Hepatocyte (in vitro differentiated cells): ENCODE results near the gene HBD.

Source experiments
- EZH2 ChIP-seq: fragments of 200-600 bp; sonication (generic); IDR thresholded peaks from 2 replicates; pipeline ENCODE4 v1.6.1; 2016; ENCODE audit warnings: antibody characterized with exemption, mild to moderate bottlenecking, borderline replicate concordance
- EZH2phosphoT487 ChIP-seq: fragments of 200-600 bp; sonication (generic); IDR thresholded peaks from one replicate; pipeline ENCODE4 v1.6.1; 2018; ENCODE audit warnings: antibody characterized with exemption, mild to moderate bottlenecking, low read depth, moderate library complexity; ENCODE audit not compliant: unreplicated experiment, severe bottlenecking
- TF ChIP-seq, protein P1 (sequence below): fragments of 200-600 bp; sonication (generic); IDR thresholded peaks from 2 replicates; pipeline ENCODE4 v1.5.1; 2016; ENCODE audit warnings: antibody characterized with exemption, mild to moderate bottlenecking; ENCODE audit not compliant: poor library complexity

DNA sequence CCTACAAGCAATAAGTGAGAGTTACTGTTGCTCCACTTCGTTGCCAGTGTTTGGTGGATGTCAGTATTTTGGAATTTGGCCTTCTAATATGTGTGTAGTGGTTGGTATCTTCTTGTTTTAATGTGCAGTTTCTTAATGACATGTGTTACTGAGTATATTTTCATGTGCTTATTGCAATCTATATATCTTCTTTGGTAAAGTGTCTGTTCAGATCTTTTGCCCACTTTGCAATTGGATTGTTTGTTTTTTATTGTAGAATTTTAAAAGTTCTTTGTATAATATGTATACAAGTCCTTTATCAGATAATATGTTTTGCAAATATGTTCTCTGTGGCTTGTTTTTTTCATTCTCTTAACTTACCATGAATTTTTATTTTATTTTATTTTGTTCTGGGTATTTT is 41.5 kb downstream of the HBD start:
- TF ChIP-seq, protein P1, sequence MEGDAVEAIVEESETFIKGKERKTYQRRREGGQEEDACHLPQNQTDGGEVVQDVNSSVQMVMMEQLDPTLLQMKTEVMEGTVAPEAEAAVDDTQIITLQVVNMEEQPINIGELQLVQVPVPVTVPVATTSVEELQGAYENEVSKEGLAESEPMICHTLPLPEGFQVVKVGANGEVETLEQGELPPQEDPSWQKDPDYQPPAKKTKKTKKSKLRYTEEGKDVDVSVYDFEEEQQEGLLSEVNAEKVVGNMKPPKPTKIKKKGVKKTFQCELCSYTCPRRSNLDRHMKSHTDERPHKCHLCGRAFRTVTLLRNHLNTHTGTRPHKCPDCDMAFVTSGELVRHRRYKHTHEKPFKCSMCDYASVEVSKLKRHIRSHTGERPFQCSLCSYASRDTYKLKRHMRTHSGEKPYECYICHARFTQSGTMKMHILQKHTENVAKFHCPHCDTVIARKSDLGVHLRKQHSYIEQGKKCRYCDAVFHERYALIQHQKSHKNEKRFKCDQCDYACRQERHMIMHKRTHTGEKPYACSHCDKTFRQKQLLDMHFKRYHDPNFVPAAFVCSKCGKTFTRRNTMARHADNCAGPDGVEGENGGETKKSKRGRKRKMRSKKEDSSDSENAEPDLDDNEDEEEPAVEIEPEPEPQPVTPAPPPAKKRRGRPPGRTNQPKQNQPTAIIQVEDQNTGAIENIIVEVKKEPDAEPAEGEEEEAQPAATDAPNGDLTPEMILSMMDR, result no peak
- TF ChIP-seq EZH2 (no peak), EZH2phosphoT487 (no peak)
